Left lung (tissue), 10 donors: ENCODE results near the gene MAS1L. TPM values are rescaled to one million over a fixed set of nuclear protein-coding genes. Genes with fewer than 3 reads are reported as not detected.

Experiments used
- ATAC-seq: fragments of 200-7000 bp; cut with Tn5 transposase; one replicate; pipeline ENCODE4 v1.9.1; 2020; ENCODE audit warnings: moderate library complexity
- DNase-seq, 4 donors: peaks; one replicate each; pipeline ENCODE4 v3.0.0-alpha.2; 2013 to 2020
- H3K27ac ChIP-seq, 2 donors: fragments of 200-600 bp; sonication (generic) in 1 of 2; one replicate each; pipeline versions ENCODE4 v1.5.0 to v1.8.0; 2020 to 2021
- H3K27me3 ChIP-seq, 2 donors: fragments of 200-600 bp; sonication (generic) in 1 of 2; one replicate each; pipeline versions ENCODE4 v1.5.0 to v1.8.0; 2020 to 2021
- H3K36me3 ChIP-seq, 2 donors: fragments of 200-600 bp; sonication (generic) in 1 of 2; one replicate each; pipeline versions ENCODE4 v1.5.0 to v1.8.0; 2020 to 2021
- H3K4me1 ChIP-seq, 2 donors: fragments of 200-600 bp; one replicate each; pipeline ENCODE4 v1.8.0; 2021
- H3K4me3 ChIP-seq, 2 donors: fragments of 200-600 bp; sonication (generic) in 1 of 2; one replicate each; pipeline versions ENCODE4 v1.5.0 to v1.8.0; 2020 to 2021; ENCODE audit warnings: mild to moderate bottlenecking in 1 of 2
- H3K9me3 ChIP-seq, 2 donors: fragments of 200-600 bp; sonication (generic) in 1 of 2; one replicate each; pipeline versions ENCODE4 v1.5.0 to v1.8.0; 2020 to 2021
- CTCF ChIP-seq, 2 donors: fragments of 200-600 bp; sonication (generic) in 1 of 2; IDR thresholded peaks; one replicate each; pipeline versions ENCODE4 v1.5.0 to v1.8.0; 2021; ENCODE audit warnings: antibody characterized with exemption in 2 of 2
- intact Hi-C, 2 donors: fragments of 100-400 bp; cut with DNase I; formaldehyde crosslinking; loops; one replicate each; pipeline versions ENCODE4 v1.11.2 to v1.14.2; 2022
- polyA plus RNA-seq, 6 donors: library from polyadenylated mRNA; unstranded; fragments of 120-200 nt; gene quantifications; one replicate each; pipeline ENCODE4 v1.2.1, GENCODE V29; 2013; ENCODE audit not compliant: insufficient read length in 6 of 6
- total RNA-seq, 2 donors: library from RNA; stranded (reverse); fragmentation: NEBNext Ultra II Directional; extraction: Animal tissue kit (Norgen Biotek cat#: 25700); gene quantifications; one replicate each; pipeline ENCODE4 v1.2.1, GENCODE V29; 2021
- donor health status: DM: no; HTN: yes; CAD: no.
- donor health status: DM: no; HTN: no; CAD: no.

MAS1L gene
- total and polyA plus RNA-seq, 8 donors: not detected

- H3K27ac ChIP-seq: no peak overlapping the region
- no peaks in the 10 kb centered on the region for H3K27me3 ChIP-seq
- DNase-seq (no peak), ATAC-seq (no peak)
- TF ChIP-seq CTCF (IDR thresholded peaks at IDR 0.05): no peak
- H3K36me3 ChIP-seq: no peaks in the 10 kb centered on the region
- H3K4me1 ChIP-seq: no peaks in the 10 kb centered on the region
- H3K4me3 ChIP-seq: no peak overlapping the region
- intact Hi-C loops: no loop called here
- H3K9me3 ChIP-seq: no peaks in the 10 kb centered on the region
Measured at GRCh38 chr6:29510202-29510601, 22.4 kb upstream of the MAS1L start.

- intact Hi-C loops: no loop called here
- Histone ChIP-seq H3K36me3 (no peaks in the 10 kb centered on the region), H3K4me1 (no peaks in the 10 kb centered on the region), H3K9me3 (no peaks in the 10 kb centered on the region), H3K4me3 (no peak overlapping the region), H3K27me3 (no peaks in the 10 kb centered on the region), H3K27ac (no peak overlapping the region)
- TF ChIP-seq CTCF (IDR thresholded peaks at IDR 0.05): no peak
- no peak for ATAC-seq
- no peak for DNase-seq
Measured at GRCh38 chr6:29509711-29510110, 22.0 kb upstream of the MAS1L start.

GRCh38 chr6:29509239-29509638 lies 21.5 kb upstream of the MAS1L start:
- no peaks in the 10 kb centered on the region for H3K9me3 ChIP-seq
- no peak for TF ChIP-seq CTCF (IDR thresholded peaks at IDR 0.05)
- intact Hi-C loops: no loop called here
- H3K36me3 ChIP-seq: no peaks in the 10 kb centered on the region
- H3K4me1 ChIP-seq: no peaks in the 10 kb centered on the region
- no peaks in the 10 kb centered on the region for H3K27me3 ChIP-seq
- peak in 1 of 4 donors; percentile 58 for DNase-seq
- no peak overlapping the region for H3K27ac ChIP-seq
- no peak overlapping the region for H3K4me3 ChIP-seq
- ATAC-seq: no peak

GRCh38 chr6:29507319-29507718 lies 19.6 kb upstream of the MAS1L start:
- no peak for TF ChIP-seq CTCF (IDR thresholded peaks at IDR 0.05)
- DNase-seq (no peak), ATAC-seq (no peak)
- intact Hi-C loops: no loop called here
- no peaks in the 10 kb centered on the region for H3K36me3 ChIP-seq
- no peaks in the 10 kb centered on the region for H3K9me3 ChIP-seq
- no peak overlapping the region for H3K4me3 ChIP-seq
- H3K4me1 ChIP-seq: no peaks in the 10 kb centered on the region
- H3K27ac ChIP-seq: no peak overlapping the region
- no peaks in the 10 kb centered on the region for H3K27me3 ChIP-seq

GRCh38 chr6:29506446-29507067 lies 18.8 kb upstream of the MAS1L start:
- Histone ChIP-seq H3K27me3 (peaks cover 0 to under 1% of the 10 kb centered on the region in 2 donors), H3K27ac (no peak overlapping the region), H3K4me1 (no peaks in the 10 kb centered on the region), H3K9me3 (no peaks in the 10 kb centered on the region), H3K36me3 (no peaks in the 10 kb centered on the region), H3K4me3 (no peak overlapping the region)
- DNase-seq: no peak
- TF ChIP-seq CTCF (IDR thresholded peaks at IDR 0.05): no peak
- ATAC-seq: no peak
- intact Hi-C loops: no loop called here
